ENCODE results near the gene SOX6.

The SOX6 gene

GRCh38 chr11:15943418-15944197 lies 412.7 kb downstream of the SOX6 start:
- Histone ChIP-seq H3K27me3 (no peaks in the 10 kb centered on the region), H3K27ac (no peak overlapping the region), H3K9me3 (no peaks in the 10 kb centered on the region), H3K4me1 (ENCODE audit: control insufficient read depth in 1 of 2, insufficient read depth in 1 of 2, low read depth in 1 of 2, low read length in 1 of 2) (peaks cover 0 to 8% of the 10 kb centered on the region in 2 experiments), H3K4me3 (ENCODE audit: low read depth in 1 of 2, low read length in 1 of 2) (no peak overlapping the region), H3K36me3 (no peaks in the 10 kb centered on the region)
- TF ChIP-seq CTCF (IDR thresholded peaks at IDR 0.05) = no peak

- no peak for TF ChIP-seq CTCF (IDR thresholded peaks at IDR 0.05)
- H3K4me3 ChIP-seq (ENCODE audit: low read depth in 1 of 2, low read length in 1 of 2) = no peak overlapping the region
- no peaks in the 10 kb centered on the region for H3K27me3 ChIP-seq
- H3K27ac ChIP-seq = no peak overlapping the region
- H3K4me1 ChIP-seq (ENCODE audit: control insufficient read depth in 1 of 2, insufficient read depth in 1 of 2, low read depth in 1 of 2, low read length in 1 of 2) = peaks cover 0 to 8% of the 10 kb centered on the region in 2 experiments
- no peaks in the 10 kb centered on the region for H3K36me3 ChIP-seq
- no peaks in the 10 kb centered on the region for H3K9me3 ChIP-seq
Observed at GRCh38 chr11:15942936-15943335, 413.4 kb downstream of the SOX6 start.

- Histone ChIP-seq H3K4me3 (ENCODE audit: low read depth in 1 of 2, low read length in 1 of 2) (no peak overlapping the region), H3K36me3 (no peaks in the 10 kb centered on the region), H3K4me1 (ENCODE audit: control insufficient read depth in 1 of 2, insufficient read depth in 1 of 2, low read depth in 1 of 2, low read length in 1 of 2) (peaks cover 0 to 8% of the 10 kb centered on the region in 2 experiments), H3K27ac (no peak overlapping the region), H3K9me3 (no peaks in the 10 kb centered on the region), H3K27me3 (no peaks in the 10 kb centered on the region)
- no peak for TF ChIP-seq CTCF (IDR thresholded peaks at IDR 0.05)
Observed at GRCh38 chr11:15942126-15942525, 414.2 kb downstream of the SOX6 start.

- no peak overlapping the region for H3K27ac ChIP-seq
- peaks cover 0 to 8% of the 10 kb centered on the region in 2 experiments for H3K4me1 ChIP-seq (ENCODE audit: control insufficient read depth in 1 of 2, insufficient read depth in 1 of 2, low read depth in 1 of 2, low read length in 1 of 2)
- H3K9me3 ChIP-seq = no peaks in the 10 kb centered on the region
- no peaks in the 10 kb centered on the region for H3K36me3 ChIP-seq
- no peak overlapping the region for H3K4me3 ChIP-seq (ENCODE audit: low read depth in 1 of 2, low read length in 1 of 2)
- TF ChIP-seq CTCF (IDR thresholded peaks at IDR 0.05) = peak; percentile 84
- no peaks in the 10 kb centered on the region for H3K27me3 ChIP-seq
Observed at GRCh38 chr11:15941206-15941770, 415.1 kb downstream of the SOX6 start.

GRCh38 chr11:15940462-15941205 lies 415.7 kb downstream of the SOX6 start:
- Histone ChIP-seq H3K4me1 (ENCODE audit: control insufficient read depth in 1 of 2, insufficient read depth in 1 of 2, low read depth in 1 of 2, low read length in 1 of 2) (peaks cover 0 to 8% of the 10 kb centered on the region in 2 experiments), H3K27ac (no peak overlapping the region), H3K4me3 (ENCODE audit: low read depth in 1 of 2, low read length in 1 of 2) (no peak overlapping the region), H3K9me3 (no peaks in the 10 kb centered on the region), H3K36me3 (no peaks in the 10 kb centered on the region), H3K27me3 (no peaks in the 10 kb centered on the region)
- no peak for TF ChIP-seq CTCF (IDR thresholded peaks at IDR 0.05)
